Measurements from ENCODE around the gene FOXP1.
A peak's percentile ranks its signal among the peaks of the same experiment; 100 is the strongest.

The FOXP1 gene

DNA sequence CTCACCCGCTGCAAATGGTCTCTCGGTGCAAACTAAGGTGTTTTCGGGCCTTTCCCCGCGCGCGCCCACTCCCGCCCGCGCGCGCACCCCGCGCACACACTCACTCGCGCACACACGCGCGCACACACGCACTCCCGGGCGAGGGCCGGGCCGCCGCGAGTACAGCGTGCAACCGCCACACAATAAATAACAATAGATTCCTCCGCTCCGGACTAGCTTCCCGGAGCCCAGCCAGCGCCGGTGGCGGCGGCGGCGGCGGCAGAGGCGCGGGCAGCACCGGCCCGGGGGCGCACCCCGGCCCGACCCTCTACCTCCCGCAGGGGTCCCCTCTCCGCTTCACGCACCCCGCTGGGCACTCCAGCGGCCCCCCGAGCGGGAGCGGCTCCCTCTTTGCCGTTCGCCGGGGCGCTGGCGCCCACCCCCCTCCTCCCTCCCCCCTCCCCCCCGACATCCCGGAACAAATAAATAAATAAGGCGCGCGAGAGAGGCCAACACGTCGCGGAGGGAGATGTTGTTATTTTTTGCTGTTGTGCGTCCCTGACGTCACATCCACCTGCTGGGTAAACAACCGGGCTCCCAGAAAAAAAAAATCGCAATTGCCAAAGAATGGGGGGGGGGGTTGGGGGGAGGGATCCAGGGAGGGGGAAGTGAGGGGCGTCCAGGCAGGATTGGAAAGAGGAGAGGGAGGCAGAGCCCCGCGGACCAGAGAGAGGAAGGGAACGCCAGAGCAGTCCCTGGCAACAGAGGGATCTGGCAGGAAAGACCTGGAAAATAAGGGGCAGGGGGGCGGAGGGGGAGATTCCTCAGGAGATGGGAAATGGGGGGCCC lies at the start of gene FOXP1:
TSS of gene FOXP1 (minus strand) at position 163 of the 828 bp plus-strand sequence. CDS start 385,347 bp downstream, outside the sequence.
- Histone ChIP-seq H3K4me3 (ENCODE audit: low read length) (peak within 1 kb of the TSS; percentile 88), H3K4me1 (ENCODE audit: control insufficient read depth, insufficient read depth, low read length) (peaks cover 10% of the 10 kb centered on the region), H3K9ac (ENCODE audit: low read length) (peak within 1 kb of the TSS; percentile 79), H3K9me3 (ENCODE audit: control insufficient read depth, low read length) (no peaks in the 10 kb centered on the region), H3K27me3 (replicated peaks; ENCODE audit: control insufficient read depth, insufficient read depth, low read length) (no peaks in the 10 kb centered on the region), H3K36me3 (ENCODE audit: control insufficient read depth, insufficient read depth, low read length, severe bottlenecking) (no peaks in the 10 kb centered on the region)
- DNase-seq (ENCODE audit: low read depth) = peak; percentile 91

DNA sequence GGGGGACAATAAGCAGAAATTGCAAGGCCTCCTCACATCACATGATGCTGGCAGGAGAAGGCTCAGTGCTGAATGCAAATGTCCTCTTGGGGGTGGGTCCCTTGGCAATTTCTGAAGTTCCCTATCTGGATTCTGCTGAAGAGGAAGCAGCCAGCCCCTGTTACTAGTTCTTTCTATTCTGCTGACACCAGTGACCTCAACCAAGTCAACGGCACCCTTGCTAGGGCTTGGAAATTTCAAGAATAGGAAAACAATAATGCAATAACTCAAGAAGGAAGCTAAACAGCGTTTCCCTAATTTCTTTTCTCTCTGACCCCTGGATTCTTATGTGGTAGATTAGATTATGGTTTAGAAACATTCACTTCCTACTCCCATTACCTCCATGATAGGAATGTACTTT lies 46.2 kb upstream of the FOXP1 start:
- Histone ChIP-seq H3K4me3 (ENCODE audit: low read length) (peak overlapping the region; percentile 59), H3K4me1 (ENCODE audit: control insufficient read depth, insufficient read depth, low read length) (peaks cover 15% of the 10 kb centered on the region), H3K9ac (ENCODE audit: low read length) (peak overlapping the region; percentile 55), H3K9me3 (ENCODE audit: control insufficient read depth, low read length) (no peaks in the 10 kb centered on the region), H3K27me3 (replicated peaks; ENCODE audit: control insufficient read depth, insufficient read depth, low read length) (no peaks in the 10 kb centered on the region), H3K36me3 (ENCODE audit: control insufficient read depth, insufficient read depth, low read length, severe bottlenecking) (no peaks in the 10 kb centered on the region)
- DNase-seq (ENCODE audit: low read depth) = no peak

GRCh38 chr3:71629289-71629688 lies 45.8 kb upstream of the FOXP1 start:
- Histone ChIP-seq H3K4me3 (ENCODE audit: low read length) (peak overlapping the region; percentile 59), H3K36me3 (ENCODE audit: control insufficient read depth, insufficient read depth, low read length, severe bottlenecking) (no peaks in the 10 kb centered on the region), H3K4me1 (ENCODE audit: control insufficient read depth, insufficient read depth, low read length) (peaks cover 15% of the 10 kb centered on the region), H3K9ac (ENCODE audit: low read length) (peak overlapping the region; percentile 55), H3K9me3 (ENCODE audit: control insufficient read depth, low read length) (no peaks in the 10 kb centered on the region), H3K27me3 (replicated peaks; ENCODE audit: control insufficient read depth, insufficient read depth, low read length) (no peaks in the 10 kb centered on the region)
- DNase-seq (ENCODE audit: low read depth) = peak; percentile 64

- peaks cover 15% of the 10 kb centered on the region for H3K4me1 ChIP-seq (ENCODE audit: control insufficient read depth, insufficient read depth, low read length)
- no peaks in the 10 kb centered on the region for H3K27me3 ChIP-seq (replicated peaks; ENCODE audit: control insufficient read depth, insufficient read depth, low read length)
- no peak for DNase-seq (ENCODE audit: low read depth)
- peak overlapping the region; percentile 55 for H3K9ac ChIP-seq (ENCODE audit: low read length)
- no peaks in the 10 kb centered on the region for H3K9me3 ChIP-seq (ENCODE audit: control insufficient read depth, low read length)
- H3K4me3 ChIP-seq (ENCODE audit: low read length) = peak overlapping the region; percentile 59
- H3K36me3 ChIP-seq (ENCODE audit: control insufficient read depth, insufficient read depth, low read length, severe bottlenecking) = no peaks in the 10 kb centered on the region
Measured at GRCh38 chr3:71628522-71628921, 45.0 kb upstream of the FOXP1 start.

DNA sequence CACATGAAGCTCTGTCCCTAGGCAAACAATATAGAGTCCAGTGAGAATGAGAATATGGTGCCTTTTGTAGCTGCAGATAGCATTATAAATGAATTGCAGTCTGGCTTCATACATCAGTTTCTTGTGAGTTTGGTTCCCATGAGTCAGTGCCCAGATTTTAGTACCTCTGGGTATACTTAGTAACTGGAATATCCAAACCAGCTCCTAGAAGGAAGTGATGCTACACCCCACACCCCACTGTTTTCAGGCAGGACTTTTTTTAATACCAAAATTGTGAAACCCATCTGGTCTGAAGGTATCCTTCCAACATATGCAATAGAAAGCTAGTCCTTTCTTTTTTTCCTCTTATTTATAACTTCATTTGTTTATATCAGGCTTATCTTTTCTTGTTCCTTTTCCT lies 42.1 kb upstream of the FOXP1 start:
- Histone ChIP-seq H3K4me1 (ENCODE audit: control insufficient read depth, insufficient read depth, low read length) (peaks cover 15% of the 10 kb centered on the region), H3K9me3 (ENCODE audit: control insufficient read depth, low read length) (no peaks in the 10 kb centered on the region), H3K27me3 (replicated peaks; ENCODE audit: control insufficient read depth, insufficient read depth, low read length) (no peaks in the 10 kb centered on the region), H3K4me3 (ENCODE audit: low read length) (no peak overlapping the region), H3K9ac (ENCODE audit: low read length) (no peak overlapping the region), H3K36me3 (ENCODE audit: control insufficient read depth, insufficient read depth, low read length, severe bottlenecking) (no peaks in the 10 kb centered on the region)
- no peak for DNase-seq (ENCODE audit: low read depth)

DNA sequence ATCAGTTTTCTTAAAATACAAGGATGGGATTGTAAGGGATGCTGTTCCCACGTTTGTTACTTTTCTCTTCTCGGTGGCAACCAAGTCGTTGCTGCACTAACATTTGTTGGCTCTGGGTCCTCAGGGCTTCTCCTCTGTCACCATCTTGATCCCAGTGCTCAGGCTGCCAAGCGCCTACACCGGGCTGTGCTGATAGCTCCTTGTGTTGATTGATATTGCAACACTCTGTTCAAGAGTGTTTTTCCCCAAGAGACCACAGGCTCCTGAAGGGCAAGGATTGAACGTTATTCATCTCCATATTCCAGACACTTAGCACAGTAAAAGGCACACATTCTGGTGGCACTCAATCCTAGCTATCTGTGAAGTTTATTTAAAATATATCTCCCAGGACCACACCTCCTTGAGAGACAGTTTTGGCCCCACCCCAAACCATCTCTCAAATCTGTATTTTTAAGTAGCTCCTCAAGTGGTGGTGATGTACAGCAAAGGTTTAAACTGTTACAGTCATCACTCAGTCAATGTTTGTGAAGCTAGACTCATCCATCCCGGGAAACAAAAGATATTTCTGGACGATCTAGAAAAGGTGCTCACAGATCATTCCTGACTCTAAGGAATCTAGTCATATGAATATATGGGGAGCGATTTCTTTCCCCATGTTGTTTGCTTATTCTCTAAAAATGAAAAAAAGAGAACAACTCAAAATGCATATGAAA lies 38.5 kb upstream of the FOXP1 start:
- Histone ChIP-seq H3K36me3 (ENCODE audit: control insufficient read depth, insufficient read depth, low read length, severe bottlenecking) (no peaks in the 10 kb centered on the region), H3K27me3 (replicated peaks; ENCODE audit: control insufficient read depth, insufficient read depth, low read length) (peaks cover 2% of the 10 kb centered on the region), H3K4me3 (ENCODE audit: low read length) (no peak overlapping the region), H3K4me1 (ENCODE audit: control insufficient read depth, insufficient read depth, low read length) (no peaks in the 10 kb centered on the region), H3K9ac (ENCODE audit: low read length) (no peak overlapping the region), H3K9me3 (ENCODE audit: control insufficient read depth, low read length) (no peaks in the 10 kb centered on the region)
- DNase-seq (ENCODE audit: low read depth) = no peak

- Histone ChIP-seq H3K27me3 (replicated peaks; ENCODE audit: control insufficient read depth, insufficient read depth, low read length) (peaks cover 2% of the 10 kb centered on the region), H3K36me3 (ENCODE audit: control insufficient read depth, insufficient read depth, low read length, severe bottlenecking) (no peaks in the 10 kb centered on the region), H3K4me3 (ENCODE audit: low read length) (no peak overlapping the region), H3K9me3 (ENCODE audit: control insufficient read depth, low read length) (no peaks in the 10 kb centered on the region), H3K4me1 (ENCODE audit: control insufficient read depth, insufficient read depth, low read length) (no peaks in the 10 kb centered on the region), H3K9ac (ENCODE audit: low read length) (no peak overlapping the region)
- no peak for DNase-seq (ENCODE audit: low read depth)
Measured at GRCh38 chr3:71618538-71618937, 35.0 kb upstream of the FOXP1 start.

DNA sequence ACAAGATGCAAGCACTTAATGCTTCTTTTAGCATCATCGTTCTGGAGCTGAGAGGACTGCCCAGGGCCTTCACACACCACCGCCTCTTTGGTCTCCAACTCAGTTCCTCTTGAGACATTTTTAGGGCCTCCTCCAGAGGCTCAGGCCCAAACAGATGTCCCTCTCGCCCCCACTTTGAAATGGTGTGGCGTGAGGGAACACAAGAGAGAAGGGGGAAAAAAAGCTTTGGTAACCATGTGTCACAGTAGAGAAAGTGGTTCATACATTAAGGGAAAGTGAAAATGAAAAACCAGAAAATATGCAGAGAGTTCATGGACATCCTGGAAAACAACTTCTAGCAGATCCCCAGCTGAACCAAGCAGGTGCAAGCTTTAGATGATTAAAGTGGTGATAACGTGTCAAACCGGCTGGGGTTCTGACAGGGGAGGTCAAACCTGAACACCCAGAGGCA lies 33.1 kb upstream of the FOXP1 start:
- Histone ChIP-seq H3K36me3 (ENCODE audit: control insufficient read depth, insufficient read depth, low read length, severe bottlenecking) (no peaks in the 10 kb centered on the region), H3K4me3 (ENCODE audit: low read length) (no peak overlapping the region), H3K9me3 (ENCODE audit: control insufficient read depth, low read length) (no peaks in the 10 kb centered on the region), H3K9ac (ENCODE audit: low read length) (no peak overlapping the region), H3K4me1 (ENCODE audit: control insufficient read depth, insufficient read depth, low read length) (no peaks in the 10 kb centered on the region), H3K27me3 (replicated peaks; ENCODE audit: control insufficient read depth, insufficient read depth, low read length) (peaks cover 2% of the 10 kb centered on the region)
- no peak for DNase-seq (ENCODE audit: low read depth)

DNA sequence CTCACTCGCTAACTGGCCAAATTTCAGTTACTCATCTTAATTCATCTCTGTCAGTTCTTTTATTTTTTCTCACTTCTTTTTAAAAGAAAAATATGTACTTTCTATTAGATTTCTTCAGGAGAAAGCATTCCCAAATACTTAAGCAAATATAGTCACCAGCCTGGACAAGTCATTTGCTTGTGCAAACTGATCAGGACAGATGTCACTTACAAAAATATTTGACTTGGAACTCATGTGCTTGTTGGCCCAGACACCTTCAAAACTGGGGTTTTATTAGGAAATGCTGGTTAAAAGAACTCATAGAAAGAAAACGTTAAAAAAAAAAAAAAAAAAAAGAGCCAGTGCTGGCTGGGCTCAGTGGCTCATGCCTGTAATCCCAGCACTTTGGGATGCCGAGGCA lies 31.3 kb upstream of the FOXP1 start:
- no peak overlapping the region for H3K9ac ChIP-seq (ENCODE audit: low read length)
- no peak for DNase-seq (ENCODE audit: low read depth)
- H3K4me3 ChIP-seq (ENCODE audit: low read length) = no peak overlapping the region
- H3K4me1 ChIP-seq (ENCODE audit: control insufficient read depth, insufficient read depth, low read length) = no peaks in the 10 kb centered on the region
- H3K9me3 ChIP-seq (ENCODE audit: control insufficient read depth, low read length) = no peaks in the 10 kb centered on the region
- peaks cover 2% of the 10 kb centered on the region for H3K27me3 ChIP-seq (replicated peaks; ENCODE audit: control insufficient read depth, insufficient read depth, low read length)
- no peaks in the 10 kb centered on the region for H3K36me3 ChIP-seq (ENCODE audit: control insufficient read depth, insufficient read depth, low read length, severe bottlenecking)

- H3K9ac ChIP-seq (ENCODE audit: low read length) = no peak overlapping the region
- no peak for DNase-seq (ENCODE audit: low read depth)
- H3K27me3 ChIP-seq (replicated peaks; ENCODE audit: control insufficient read depth, insufficient read depth, low read length) = peaks cover 2% of the 10 kb centered on the region
- no peaks in the 10 kb centered on the region for H3K9me3 ChIP-seq (ENCODE audit: control insufficient read depth, low read length)
- H3K36me3 ChIP-seq (ENCODE audit: control insufficient read depth, insufficient read depth, low read length, severe bottlenecking) = no peaks in the 10 kb centered on the region
- H3K4me1 ChIP-seq (ENCODE audit: control insufficient read depth, insufficient read depth, low read length) = no peaks in the 10 kb centered on the region
- no peak overlapping the region for H3K4me3 ChIP-seq (ENCODE audit: low read length)
Measured at GRCh38 chr3:71614426-71614825, 30.9 kb upstream of the FOXP1 start.

DNA sequence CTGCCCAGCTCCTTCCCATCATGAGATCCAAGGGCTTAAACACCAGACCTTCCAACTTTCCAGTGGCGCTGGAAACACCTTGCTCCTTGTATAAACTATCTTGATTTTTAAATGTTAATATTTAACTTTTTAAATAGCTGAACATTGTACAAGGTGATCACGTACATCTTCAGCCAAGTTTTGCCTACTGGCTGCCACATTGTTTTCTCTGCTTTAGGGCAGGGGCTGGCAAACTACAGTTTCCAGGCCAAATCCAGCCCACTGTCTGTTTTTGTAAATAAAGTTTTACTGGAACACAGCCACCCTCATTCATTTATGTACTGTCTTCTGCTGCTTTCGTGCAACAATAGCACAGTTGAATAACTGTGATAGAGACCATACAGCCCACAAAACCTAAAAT lies 27.6 kb upstream of the FOXP1 start:
- H3K36me3 ChIP-seq (ENCODE audit: control insufficient read depth, insufficient read depth, low read length, severe bottlenecking) = no peaks in the 10 kb centered on the region
- no peaks in the 10 kb centered on the region for H3K9me3 ChIP-seq (ENCODE audit: control insufficient read depth, low read length)
- H3K4me3 ChIP-seq (ENCODE audit: low read length) = no peak overlapping the region
- H3K4me1 ChIP-seq (ENCODE audit: control insufficient read depth, insufficient read depth, low read length) = no peaks in the 10 kb centered on the region
- no peaks in the 10 kb centered on the region for H3K27me3 ChIP-seq (replicated peaks; ENCODE audit: control insufficient read depth, insufficient read depth, low read length)
- no peak for DNase-seq (ENCODE audit: low read depth)
- H3K9ac ChIP-seq (ENCODE audit: low read length) = no peak overlapping the region
